GM23338 (cell line): ENCODE results near the gene NLGN1. TPM values are rescaled to one million over a fixed set of nuclear protein-coding genes. Genes with fewer than 3 reads are reported as not detected.

ENCODE experiments used
- ATAC-seq: fragments of 200-7000 bp; cut with Tn5 transposase; 3 replicates; pipeline ENCODE4 v1.9.1; 2020
- DNase-seq: peaks from one replicate; pipeline ENCODE4 v3.0.0-alpha.2; 2015; ENCODE audit warnings: low spot score
- H2AFZ ChIP-seq: fragments of 200-600 bp; sonication (generic); 2 replicates; pipeline ENCODE4 v1.8.0; 2016; ENCODE audit warnings: antibody characterized with exemption, mild to moderate bottlenecking, moderate library complexity
- H3F3A ChIP-seq: fragments of 200-600 bp; sonication (generic); replicated peaks from 2 replicates; pipeline ENCODE4 v1.8.0; 2017; ENCODE audit warnings: antibody characterized with exemption, mixed run types, low read depth
- H3K27ac ChIP-seq: fragments of 200-600 bp; sonication (generic); 2 replicates; pipeline ENCODE4 v1.6.1; 2016; ENCODE audit warnings: low read depth
- H3K27me3 ChIP-seq: fragments of 200-600 bp; sonication (generic); 2 replicates; pipeline ENCODE4 v1.8.0; 2016; ENCODE audit warnings: mild to moderate bottlenecking, mixed run types, moderate library complexity; ENCODE audit not compliant: insufficient read depth
- H3K36me3 ChIP-seq: fragments of 200-600 bp; sonication (generic); 2 replicates; pipeline ENCODE4 v1.8.0; 2016; ENCODE audit warnings: mild to moderate bottlenecking; ENCODE audit not compliant: insufficient read depth
- H3K4me1 ChIP-seq: fragments of 200-600 bp; sonication (generic); 2 replicates; pipeline ENCODE4 v1.8.0; 2016; ENCODE audit warnings: mild to moderate bottlenecking, moderate library complexity; ENCODE audit not compliant: insufficient read depth
- H3K4me2 ChIP-seq: fragments of 200-600 bp; sonication (generic); 2 replicates; pipeline ENCODE4 v1.7.1; 2017; ENCODE audit warnings: mixed run types
- H3K4me3 ChIP-seq: fragments of 200-600 bp; sonication (generic); 2 replicates; pipeline ENCODE4 v1.6.1; 2016; ENCODE audit warnings: mixed run types
- H3K79me2 ChIP-seq: fragments of 200-600 bp; sonication (generic); replicated peaks from 2 replicates; pipeline ENCODE4 v1.8.0; 2017; ENCODE audit warnings: mild to moderate bottlenecking; ENCODE audit not compliant: insufficient read depth
- H3K9me2 ChIP-seq: fragments of 200-600 bp; sonication (generic); 2 replicates; pipeline ENCODE4 v1.8.0; 2017; ENCODE audit not compliant: insufficient read depth
- H4K20me1 ChIP-seq: fragments of 200-600 bp; sonication (generic); replicated peaks from 2 replicates; pipeline ENCODE4 v1.8.0; 2017; ENCODE audit warnings: mild to moderate bottlenecking; ENCODE audit not compliant: insufficient read depth
- H3K27ac Mint-ChIP-seq: 2 replicates; pipeline ENCODE4 v1.8.0; 2020; ENCODE audit warnings: inconsistent platforms, mild to moderate bottlenecking, moderate library complexity, mixed read lengths
- H3K27me3 Mint-ChIP-seq: 3 replicates; pipeline ENCODE4 v1.8.0; 2022; ENCODE audit warnings: low read depth, mild to moderate bottlenecking, moderate library complexity, mixed read lengths, inconsistent platforms; ENCODE audit not compliant: insufficient read depth, poor library complexity
- H3K36me3 Mint-ChIP-seq: 3 replicates; pipeline ENCODE4 v1.8.0; 2021; ENCODE audit warnings: low read depth, mild to moderate bottlenecking, inconsistent platforms, moderate library complexity, mixed read lengths
- H3K4me1 Mint-ChIP-seq: 3 replicates; pipeline ENCODE4 v1.8.0; 2020; ENCODE audit warnings: mild to moderate bottlenecking, inconsistent platforms, mixed read lengths
- H3K4me3 Mint-ChIP-seq: 3 replicates; pipeline ENCODE4 v1.8.0; 2021; ENCODE audit warnings: moderate library complexity, mild to moderate bottlenecking, inconsistent platforms, mixed read lengths
- H3K9me3 Mint-ChIP-seq: 3 replicates; pipeline ENCODE4 v1.8.0; 2020; ENCODE audit warnings: moderate library complexity, mild to moderate bottlenecking, inconsistent platforms, mixed read lengths
- CREB1 ChIP-seq: fragments of 250-450 bp; sonication (Bioruptor Pico); IDR thresholded peaks from 2 replicates; pipeline ENCODE4 v1.5.0; 2020; ENCODE audit warnings: low read depth, mild to moderate bottlenecking, moderate library complexity
- EZH2 ChIP-seq: fragments of 200-600 bp; sonication (generic); IDR thresholded peaks from one replicate; pipeline ENCODE4 v1.8.0; 2017; ENCODE audit warnings: antibody characterized with exemption, mild to moderate bottlenecking, low read depth; ENCODE audit not compliant: unreplicated experiment
- POLR2AphosphoS5 ChIP-seq: IDR thresholded peaks from 2 replicates; pipeline ENCODE4 v1.6.1; 2016; ENCODE audit warnings: antibody characterized with exemption, low read depth
- STAT1 ChIP-seq: IDR thresholded peaks from one replicate; pipeline ENCODE4 v1.6.1; 2016; ENCODE audit warnings: antibody characterized with exemption; ENCODE audit not compliant: unreplicated experiment
- ZNF331 ChIP-seq: fragments of 250-450 bp; sonication (Bioruptor Pico); IDR thresholded peaks from 2 replicates; pipeline ENCODE4 v1.5.0; 2020; ENCODE audit warnings: low read depth, mild to moderate bottlenecking, moderate library complexity
- polyA plus RNA-seq: library from polyadenylated mRNA; unstranded; fragments of >200 nt; fragmentation: Nextera tagmentation; extraction: Ambion mirVana; gene quantifications from 2 replicates; pipeline ENCODE4 v1.2.1, GENCODE V29; 2016
- total RNA-seq: library from RNA; depleted of rRNA; stranded (reverse); fragments of >200 nt; shearing (Covaris generic); gene quantifications from 2 replicates; pipeline ENCODE4 v1.2.3, GENCODE V29; 2014
- TF ChIP-seq, protein P1 (sequence below): IDR thresholded peaks from one replicate; pipeline ENCODE4 v1.6.1; 2018; ENCODE audit warnings: antibody characterized with exemption; ENCODE audit not compliant: unreplicated experiment
- TF ChIP-seq, protein P2 (sequence below): IDR thresholded peaks from 2 replicates; pipeline ENCODE4 v1.6.1; 2016; ENCODE audit warnings: antibody characterized with exemption
- TF ChIP-seq, protein P3 (sequence below), 2 experiments: fragments of 200-600 bp in 1 of 2; sonication (generic) in 1 of 2; conservative IDR thresholded peaks; 2 replicates each; pipeline versions ENCODE4 v1.5.1 to v1.6.1; 2016 to 2017; ENCODE audit warnings: antibody characterized with exemption in 2 of 2, low read depth in 2 of 2, mild to moderate bottlenecking in 2 of 2, moderate library complexity in 1 of 2
- TF ChIP-seq, protein P4 (sequence below): fragments of 250-450 bp; sonication (Bioruptor Pico); IDR thresholded peaks from 2 replicates; pipeline ENCODE4 v1.5.0; 2020; ENCODE audit warnings: mild to moderate bottlenecking, moderate library complexity

NLGN1 gene
- total and polyA plus RNA-seq, 2 experiments from 2014 or later: 6.5 to 18.6 TPM

DNA sequence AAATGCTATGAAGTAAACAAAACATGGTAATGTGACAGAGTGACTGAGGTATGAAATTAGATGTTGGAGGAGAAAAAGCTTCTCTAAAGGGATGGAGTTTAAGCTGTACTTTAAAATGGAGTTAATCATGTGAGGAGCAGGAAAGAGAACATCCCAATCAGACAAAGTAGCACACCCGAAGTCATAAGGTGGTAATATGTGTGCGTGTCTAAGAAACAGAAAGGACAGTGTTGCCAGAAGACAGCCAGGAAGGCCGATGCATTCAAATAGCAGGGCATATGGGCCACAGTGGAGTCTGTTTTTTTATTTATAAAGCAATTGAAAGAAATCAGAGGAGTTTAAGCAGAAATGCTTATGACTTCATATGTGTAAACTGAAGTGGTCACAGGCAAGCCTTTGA lies 376.3 kb downstream of the NLGN1 start (continued):
- TF ChIP-seq, protein P1, sequence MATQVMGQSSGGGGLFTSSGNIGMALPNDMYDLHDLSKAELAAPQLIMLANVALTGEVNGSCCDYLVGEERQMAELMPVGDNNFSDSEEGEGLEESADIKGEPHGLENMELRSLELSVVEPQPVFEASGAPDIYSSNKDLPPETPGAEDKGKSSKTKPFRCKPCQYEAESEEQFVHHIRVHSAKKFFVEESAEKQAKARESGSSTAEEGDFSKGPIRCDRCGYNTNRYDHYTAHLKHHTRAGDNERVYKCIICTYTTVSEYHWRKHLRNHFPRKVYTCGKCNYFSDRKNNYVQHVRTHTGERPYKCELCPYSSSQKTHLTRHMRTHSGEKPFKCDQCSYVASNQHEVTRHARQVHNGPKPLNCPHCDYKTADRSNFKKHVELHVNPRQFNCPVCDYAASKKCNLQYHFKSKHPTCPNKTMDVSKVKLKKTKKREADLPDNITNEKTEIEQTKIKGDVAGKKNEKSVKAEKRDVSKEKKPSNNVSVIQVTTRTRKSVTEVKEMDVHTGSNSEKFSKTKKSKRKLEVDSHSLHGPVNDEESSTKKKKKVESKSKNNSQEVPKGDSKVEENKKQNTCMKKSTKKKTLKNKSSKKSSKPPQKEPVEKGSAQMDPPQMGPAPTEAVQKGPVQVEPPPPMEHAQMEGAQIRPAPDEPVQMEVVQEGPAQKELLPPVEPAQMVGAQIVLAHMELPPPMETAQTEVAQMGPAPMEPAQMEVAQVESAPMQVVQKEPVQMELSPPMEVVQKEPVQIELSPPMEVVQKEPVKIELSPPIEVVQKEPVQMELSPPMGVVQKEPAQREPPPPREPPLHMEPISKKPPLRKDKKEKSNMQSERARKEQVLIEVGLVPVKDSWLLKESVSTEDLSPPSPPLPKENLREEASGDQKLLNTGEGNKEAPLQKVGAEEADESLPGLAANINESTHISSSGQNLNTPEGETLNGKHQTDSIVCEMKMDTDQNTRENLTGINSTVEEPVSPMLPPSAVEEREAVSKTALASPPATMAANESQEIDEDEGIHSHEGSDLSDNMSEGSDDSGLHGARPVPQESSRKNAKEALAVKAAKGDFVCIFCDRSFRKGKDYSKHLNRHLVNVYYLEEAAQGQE: no peak
- TF ChIP-seq ZNF331 (CRISPR knock-in tag): no peak
- no peak for TF ChIP-seq EZH2
- TF ChIP-seq CREB1: no peak
- TF ChIP-seq, protein P2, sequence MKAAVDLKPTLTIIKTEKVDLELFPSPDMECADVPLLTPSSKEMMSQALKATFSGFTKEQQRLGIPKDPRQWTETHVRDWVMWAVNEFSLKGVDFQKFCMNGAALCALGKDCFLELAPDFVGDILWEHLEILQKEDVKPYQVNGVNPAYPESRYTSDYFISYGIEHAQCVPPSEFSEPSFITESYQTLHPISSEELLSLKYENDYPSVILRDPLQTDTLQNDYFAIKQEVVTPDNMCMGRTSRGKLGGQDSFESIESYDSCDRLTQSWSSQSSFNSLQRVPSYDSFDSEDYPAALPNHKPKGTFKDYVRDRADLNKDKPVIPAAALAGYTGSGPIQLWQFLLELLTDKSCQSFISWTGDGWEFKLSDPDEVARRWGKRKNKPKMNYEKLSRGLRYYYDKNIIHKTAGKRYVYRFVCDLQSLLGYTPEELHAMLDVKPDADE: no peak
- TF ChIP-seq POLR2AphosphoS5: no peak
- TF ChIP-seq STAT1: no peak
- TF ChIP-seq, protein P3, sequence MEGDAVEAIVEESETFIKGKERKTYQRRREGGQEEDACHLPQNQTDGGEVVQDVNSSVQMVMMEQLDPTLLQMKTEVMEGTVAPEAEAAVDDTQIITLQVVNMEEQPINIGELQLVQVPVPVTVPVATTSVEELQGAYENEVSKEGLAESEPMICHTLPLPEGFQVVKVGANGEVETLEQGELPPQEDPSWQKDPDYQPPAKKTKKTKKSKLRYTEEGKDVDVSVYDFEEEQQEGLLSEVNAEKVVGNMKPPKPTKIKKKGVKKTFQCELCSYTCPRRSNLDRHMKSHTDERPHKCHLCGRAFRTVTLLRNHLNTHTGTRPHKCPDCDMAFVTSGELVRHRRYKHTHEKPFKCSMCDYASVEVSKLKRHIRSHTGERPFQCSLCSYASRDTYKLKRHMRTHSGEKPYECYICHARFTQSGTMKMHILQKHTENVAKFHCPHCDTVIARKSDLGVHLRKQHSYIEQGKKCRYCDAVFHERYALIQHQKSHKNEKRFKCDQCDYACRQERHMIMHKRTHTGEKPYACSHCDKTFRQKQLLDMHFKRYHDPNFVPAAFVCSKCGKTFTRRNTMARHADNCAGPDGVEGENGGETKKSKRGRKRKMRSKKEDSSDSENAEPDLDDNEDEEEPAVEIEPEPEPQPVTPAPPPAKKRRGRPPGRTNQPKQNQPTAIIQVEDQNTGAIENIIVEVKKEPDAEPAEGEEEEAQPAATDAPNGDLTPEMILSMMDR (conservative IDR thresholded peaks at IDR 0.05; ENCODE audit: low read depth in 2 of 2): no peak

DNA sequence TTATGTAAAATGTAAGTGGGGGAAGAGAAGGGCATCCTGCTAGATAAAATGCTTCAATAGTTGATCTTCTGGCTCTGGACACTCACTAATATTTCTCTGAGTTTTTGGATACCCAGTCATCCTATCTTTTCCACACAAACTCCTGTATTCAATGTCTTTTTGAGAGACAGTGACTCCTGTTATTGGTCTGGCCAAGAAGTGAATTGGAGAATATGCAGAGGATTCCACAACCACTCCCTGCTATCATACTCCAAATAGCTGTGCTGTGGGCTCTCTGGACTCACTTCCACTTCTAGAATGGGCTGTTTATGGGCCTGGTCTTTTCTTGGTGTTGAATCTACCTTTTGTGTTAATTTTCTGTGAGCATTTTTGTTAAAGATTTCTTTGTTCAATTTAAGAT lies 376.8 kb downstream of the NLGN1 start:
- H3F3A ChIP-seq: no peaks in the 10 kb centered on the region
- H3K4me2 ChIP-seq: no peak overlapping the region
- H3K36me3 ChIP-seq: no peaks in the 10 kb centered on the region
- H3K9me3 Mint-ChIP-seq: no peaks in the 10 kb centered on the region
- no peak for ATAC-seq
- no peak overlapping the region for H3K4me3 Mint-ChIP-seq
- peaks cover 1% of the 10 kb centered on the region; the same call in 1 of the 3 replicates for H3K36me3 Mint-ChIP-seq
- H2AFZ ChIP-seq: no peak overlapping the region
- H3K9me2 ChIP-seq: no peaks in the 10 kb centered on the region; the same call in 1 of the 2 replicates
- H4K20me1 ChIP-seq: no peaks in the 10 kb centered on the region
- H3K4me3 ChIP-seq: no peak overlapping the region
- peak overlapping the region; percentile 39; the same call in 1 of the 2 replicates for H3K27ac Mint-ChIP-seq
- no peaks in the 10 kb centered on the region for H3K27me3 Mint-ChIP-seq
- H3K4me1 Mint-ChIP-seq: peaks cover 23% of the 10 kb centered on the region
- peaks cover 21% of the 10 kb centered on the region for H3K4me1 ChIP-seq
- H3K27me3 ChIP-seq: no peaks in the 10 kb centered on the region
- no peak for DNase-seq
- H3K27ac ChIP-seq: no peak overlapping the region
- no peaks in the 10 kb centered on the region for H3K79me2 ChIP-seq
- no peak for TF ChIP-seq POLR2AphosphoS5
- TF ChIP-seq, protein P3 (conservative IDR thresholded peaks at IDR 0.05; ENCODE audit: low read depth in 2 of 2): no peak
- no peak for TF ChIP-seq CREB1
- TF ChIP-seq, protein P4, sequence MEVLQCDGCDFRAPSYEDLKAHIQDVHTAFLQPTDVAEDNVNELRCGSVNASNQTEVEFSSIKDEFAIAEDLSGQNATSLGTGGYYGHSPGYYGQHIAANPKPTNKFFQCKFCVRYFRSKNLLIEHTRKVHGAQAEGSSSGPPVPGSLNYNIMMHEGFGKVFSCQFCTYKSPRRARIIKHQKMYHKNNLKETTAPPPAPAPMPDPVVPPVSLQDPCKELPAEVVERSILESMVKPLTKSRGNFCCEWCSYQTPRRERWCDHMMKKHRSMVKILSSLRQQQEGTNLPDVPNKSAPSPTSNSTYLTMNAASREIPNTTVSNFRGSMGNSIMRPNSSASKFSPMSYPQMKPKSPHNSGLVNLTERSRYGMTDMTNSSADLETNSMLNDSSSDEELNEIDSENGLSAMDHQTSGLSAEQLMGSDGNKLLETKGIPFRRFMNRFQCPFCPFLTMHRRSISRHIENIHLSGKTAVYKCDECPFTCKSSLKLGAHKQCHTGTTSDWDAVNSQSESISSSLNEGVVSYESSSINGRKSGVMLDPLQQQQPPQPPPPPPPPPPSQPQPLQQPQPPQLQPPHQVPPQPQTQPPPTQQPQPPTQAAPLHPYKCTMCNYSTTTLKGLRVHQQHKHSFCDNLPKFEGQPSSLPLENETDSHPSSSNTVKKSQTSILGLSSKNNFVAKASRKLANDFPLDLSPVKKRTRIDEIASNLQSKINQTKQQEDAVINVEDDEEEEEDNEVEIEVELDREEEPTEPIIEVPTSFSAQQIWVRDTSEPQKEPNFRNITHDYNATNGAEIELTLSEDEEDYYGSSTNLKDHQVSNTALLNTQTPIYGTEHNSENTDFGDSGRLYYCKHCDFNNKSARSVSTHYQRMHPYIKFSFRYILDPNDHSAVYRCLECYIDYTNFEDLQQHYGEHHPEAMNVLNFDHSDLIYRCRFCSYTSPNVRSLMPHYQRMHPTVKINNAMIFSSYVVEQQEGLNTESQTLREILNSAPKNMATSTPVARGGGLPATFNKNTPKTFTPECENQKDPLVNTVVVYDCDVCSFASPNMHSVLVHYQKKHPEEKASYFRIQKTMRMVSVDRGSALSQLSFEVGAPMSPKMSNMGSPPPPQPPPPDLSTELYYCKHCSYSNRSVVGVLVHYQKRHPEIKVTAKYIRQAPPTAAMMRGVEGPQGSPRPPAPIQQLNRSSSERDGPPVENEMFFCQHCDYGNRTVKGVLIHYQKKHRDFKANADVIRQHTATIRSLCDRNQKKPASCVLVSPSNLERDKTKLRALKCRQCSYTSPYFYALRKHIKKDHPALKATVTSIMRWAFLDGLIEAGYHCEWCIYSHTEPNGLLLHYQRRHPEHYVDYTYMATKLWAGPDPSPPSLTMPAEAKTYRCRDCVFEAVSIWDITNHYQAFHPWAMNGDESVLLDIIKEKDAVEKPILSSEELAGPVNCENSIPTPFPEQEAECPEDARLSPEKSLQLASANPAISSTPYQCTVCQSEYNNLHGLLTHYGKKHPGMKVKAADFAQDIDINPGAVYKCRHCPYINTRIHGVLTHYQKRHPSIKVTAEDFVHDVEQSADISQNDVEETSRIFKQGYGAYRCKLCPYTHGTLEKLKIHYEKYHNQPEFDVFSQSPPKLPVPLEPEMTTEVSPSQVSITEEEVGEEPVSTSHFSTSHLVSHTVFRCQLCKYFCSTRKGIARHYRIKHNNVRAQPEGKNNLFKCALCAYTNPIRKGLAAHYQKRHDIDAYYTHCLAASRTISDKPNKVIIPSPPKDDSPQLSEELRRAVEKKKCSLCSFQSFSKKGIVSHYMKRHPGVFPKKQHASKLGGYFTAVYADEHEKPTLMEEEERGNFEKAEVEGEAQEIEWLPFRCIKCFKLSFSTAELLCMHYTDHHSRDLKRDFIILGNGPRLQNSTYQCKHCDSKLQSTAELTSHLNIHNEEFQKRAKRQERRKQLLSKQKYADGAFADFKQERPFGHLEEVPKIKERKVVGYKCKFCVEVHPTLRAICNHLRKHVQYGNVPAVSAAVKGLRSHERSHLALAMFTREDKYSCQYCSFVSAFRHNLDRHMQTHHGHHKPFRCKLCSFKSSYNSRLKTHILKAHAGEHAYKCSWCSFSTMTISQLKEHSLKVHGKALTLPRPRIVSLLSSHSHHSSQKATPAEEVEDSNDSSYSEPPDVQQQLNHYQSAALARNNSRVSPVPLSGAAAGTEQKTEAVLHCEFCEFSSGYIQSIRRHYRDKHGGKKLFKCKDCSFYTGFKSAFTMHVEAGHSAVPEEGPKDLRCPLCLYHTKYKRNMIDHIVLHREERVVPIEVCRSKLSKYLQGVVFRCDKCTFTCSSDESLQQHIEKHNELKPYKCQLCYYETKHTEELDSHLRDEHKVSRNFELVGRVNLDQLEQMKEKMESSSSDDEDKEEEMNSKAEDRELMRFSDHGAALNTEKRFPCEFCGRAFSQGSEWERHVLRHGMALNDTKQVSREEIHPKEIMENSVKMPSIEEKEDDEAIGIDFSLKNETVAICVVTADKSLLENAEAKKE (CRISPR knock-in tag): no peak
